Gastrocnemius medialis (tissue), 4 donors: ENCODE results near the gene TMEM175.
"Not testable (repeated sequence)": the region's sequence is repeated elsewhere in the genome, so short reads cannot be mapped to it uniquely, and the experiment has no call there.

Experiments
- POLR2A ChIP-seq, 2 donors: fragments of 450-650 bp; IDR thresholded peaks; one replicate each; pipeline ENCODE4 v1.6.1; 2017; ENCODE audit warnings: antibody characterized with exemption in 2 of 2, mild to moderate bottlenecking in 2 of 2, moderate library complexity in 2 of 2
- TF ChIP-seq, protein P1 (sequence below), 5 experiments: fragments of 450-650 bp in 3 of 5; fragments of 200-600 bp in 2 of 5; sonication (generic) in 2 of 5; IDR thresholded peaks in 4 of 5; conservative IDR thresholded peaks in 1 of 5; 1 replicate in 4 of 5; 2 replicates in 1 of 5; pipeline ENCODE4 v1.5.1; 2016 to 2019; ENCODE audit warnings: antibody characterized with exemption in 5 of 5, mild to moderate bottlenecking in 3 of 5, moderate library complexity in 3 of 5

DNA sequence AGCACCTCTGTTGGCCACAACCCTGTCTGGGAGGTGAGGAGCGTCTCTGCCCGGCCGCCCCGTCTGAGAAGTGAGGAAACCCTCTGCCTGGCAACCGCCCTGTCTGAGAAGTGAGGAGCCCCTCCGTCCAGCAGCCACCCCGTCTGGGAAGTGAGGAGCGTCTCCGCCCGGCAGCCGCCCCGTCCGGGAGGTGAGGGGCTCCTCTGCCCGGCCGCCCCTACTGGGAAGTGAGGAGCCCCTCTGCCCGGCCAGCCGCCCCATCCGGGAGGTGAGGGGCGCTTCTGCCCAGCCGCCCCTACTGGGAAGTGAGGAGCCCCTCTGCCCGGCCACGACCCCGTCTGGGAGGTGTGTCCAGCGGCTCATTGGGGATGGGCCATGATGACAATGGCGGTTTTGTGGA, 43.8 kb downstream of the TMEM175 start:
- TF ChIP-seq, protein P1, sequence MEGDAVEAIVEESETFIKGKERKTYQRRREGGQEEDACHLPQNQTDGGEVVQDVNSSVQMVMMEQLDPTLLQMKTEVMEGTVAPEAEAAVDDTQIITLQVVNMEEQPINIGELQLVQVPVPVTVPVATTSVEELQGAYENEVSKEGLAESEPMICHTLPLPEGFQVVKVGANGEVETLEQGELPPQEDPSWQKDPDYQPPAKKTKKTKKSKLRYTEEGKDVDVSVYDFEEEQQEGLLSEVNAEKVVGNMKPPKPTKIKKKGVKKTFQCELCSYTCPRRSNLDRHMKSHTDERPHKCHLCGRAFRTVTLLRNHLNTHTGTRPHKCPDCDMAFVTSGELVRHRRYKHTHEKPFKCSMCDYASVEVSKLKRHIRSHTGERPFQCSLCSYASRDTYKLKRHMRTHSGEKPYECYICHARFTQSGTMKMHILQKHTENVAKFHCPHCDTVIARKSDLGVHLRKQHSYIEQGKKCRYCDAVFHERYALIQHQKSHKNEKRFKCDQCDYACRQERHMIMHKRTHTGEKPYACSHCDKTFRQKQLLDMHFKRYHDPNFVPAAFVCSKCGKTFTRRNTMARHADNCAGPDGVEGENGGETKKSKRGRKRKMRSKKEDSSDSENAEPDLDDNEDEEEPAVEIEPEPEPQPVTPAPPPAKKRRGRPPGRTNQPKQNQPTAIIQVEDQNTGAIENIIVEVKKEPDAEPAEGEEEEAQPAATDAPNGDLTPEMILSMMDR (IDR thresholded peaks at IDR 0.05 in 4 of 5, conservative IDR thresholded peaks at IDR 0.05 in 1 of 5), result not testable (repeated sequence)
- TF ChIP-seq POLR2A (IDR thresholded peaks at IDR 0.05), result not testable (repeated sequence)
